ENCODE measurements around the gene S100A5.

GRCh38 chr1:153545067-153546055 is 4.6 kb upstream of the S100A5 start, which contains the start of gene S100A4:
- TF ChIP-seq SUZ12 (IDR thresholded peaks at IDR 0.05; ENCODE audit: extremely low read depth, insufficient read depth, insufficient read length) (no peak), ZNF274 (IDR thresholded peaks at IDR 0.05; ENCODE audit: low read depth, low read length) (no peak)

Data from NT2/D1 (cell line).